HG03064 (cell line): ENCODE results near the gene MARVELD2.

Source experiments
- ATAC-seq: cut with Tn5 transposase; IDR thresholded peaks from one replicate; pipeline ENCODE4 v1.9.1; 2021; ENCODE audit warnings: low read depth; ENCODE audit not compliant: unreplicated experiment

Gene MARVELD2

GRCh38 chr5:69492391-69492922 is 77.5 kb downstream of the MARVELD2 start, which contains the start of gene OCLN:
Gene OCLN (plus strand): TSS chr5:69492790. CDS start chr5:69504245, 11,455 bp downstream.
- no peak for ATAC-seq

GRCh38 chr5:69492923-69493395 is 78.0 kb downstream of the MARVELD2 start:
- ATAC-seq = no peak

- ATAC-seq = no peak
Observed at GRCh38 chr5:69493396-69494133, 78.6 kb downstream of the MARVELD2 start.
